Endothelial cell of umbilical vein (primary cell): ENCODE measurements around the gene TMEM184B. TPM values are rescaled to one million over a fixed set of nuclear protein-coding genes. Genes with fewer than 3 reads are reported as not detected.

ENCODE experiments used
- BruUV-seq: library from RNA; stranded (reverse); fragments of 400-500 nt; replicated peaks from 2 replicates; lab custom pipeline; 2021; lab: Mats Ljungman, UMichigan
- CTCF ChIA-PET: fragments of 300-600, 350-600 bp; sonication (Branson Sonifier 250); formaldehyde crosslinking; loops from one replicate; lab custom pipeline; 2021; ENCODE audit warnings: antibody characterized with exemption, inconsistent platforms; lab: Charles Lee
- POLR2A ChIA-PET: fragments of 300-600, 350-600 bp; sonication (Branson Sonifier 250); formaldehyde crosslinking; loops from one replicate; lab custom pipeline; 2021; ENCODE audit warnings: antibody characterized with exemption, inconsistent platforms; lab: Charles Lee
- DNase-seq: peaks from one replicate; pipeline ENCODE4 v3.0.0-alpha.2; 2011; ENCODE audit warnings: low read depth, low spot score
- FAIRE-seq: peaks from 2 replicates; lab custom pipeline; 2011; peaks lifted over from hg19 to GRCh38; lab: Jason Lieb, UNC
- H2AFZ ChIP-seq: 2 replicates; pipeline ENCODE4 v1.6.0; 2012; ENCODE audit warnings: low read depth, low read length, control low read depth, inconsistent platforms
- H3K27ac ChIP-seq: 2 replicates; pipeline ENCODE4 v1.5.1; 2011; ENCODE audit warnings: low read depth, mild to moderate bottlenecking, control low read depth, low read length, moderate library complexity; ENCODE audit not compliant: insufficient read depth
- H3K27me3 ChIP-seq, 2 experiments: 2 replicates each; pipeline versions ENCODE4 v1.6.0 to v1.6.1; 2011; ENCODE audit warnings: low read length in 2 of 2, mixed read lengths in 1 of 2; ENCODE audit not compliant: control insufficient read depth in 2 of 2, insufficient read depth in 2 of 2
- H3K36me3 ChIP-seq, 2 experiments: 2 replicates in 1 of 2; 3 replicates in 1 of 2; pipeline ENCODE4 v1.5.1; 2011; ENCODE audit warnings: low read length in 2 of 2, mild to moderate bottlenecking in 1 of 2, moderate library complexity in 1 of 2; ENCODE audit not compliant: control insufficient read depth in 2 of 2, insufficient read depth in 2 of 2; ENCODE audit errors: extremely low read depth in 1 of 2
- H3K4me1 ChIP-seq: 3 replicates; pipeline ENCODE4 v1.5.1; 2011; ENCODE audit warnings: mild to moderate bottlenecking, low read length; ENCODE audit not compliant: control insufficient read depth, insufficient read depth; ENCODE audit errors: extremely low read depth
- H3K4me2 ChIP-seq: 2 replicates; pipeline ENCODE4 v1.6.1; 2011; ENCODE audit warnings: low read length, control low read depth, mixed read lengths; ENCODE audit not compliant: insufficient read depth
- H3K4me3 ChIP-seq, 3 experiments: fragments of 200-600 bp in 1 of 3; sonication (generic), shearing (Covaris generic) in 1 of 3; replicated peaks in 1 of 3; 2 replicates each; pipeline ENCODE4 v1.5.1; 2011 to 2016; ENCODE audit warnings: control low read depth in 3 of 3, low read length in 3 of 3, mild to moderate bottlenecking in 2 of 3, inconsistent platforms in 1 of 3, low read depth in 1 of 3, moderate library complexity in 1 of 3; ENCODE audit not compliant: insufficient read depth in 1 of 3
- H3K79me2 ChIP-seq: 2 replicates; pipeline ENCODE4 v1.6.0; 2012; ENCODE audit warnings: low read length, inconsistent platforms; ENCODE audit not compliant: control insufficient read depth, insufficient read depth
- H3K9ac ChIP-seq: replicated peaks from 2 replicates; pipeline ENCODE3; 2011; ENCODE audit warnings: low read length, control low read depth; ENCODE audit not compliant: insufficient read depth; ENCODE audit errors: extremely low read depth
- H3K9me1 ChIP-seq: replicated peaks from 3 replicates; pipeline ENCODE4 v1.6.0; 2011; ENCODE audit warnings: mild to moderate bottlenecking, low read length; ENCODE audit not compliant: control insufficient read depth, insufficient read depth; ENCODE audit errors: extremely low read depth
- H3K9me3 ChIP-seq: replicated peaks from 2 replicates; pipeline ENCODE4 v1.5.1; 2012; ENCODE audit warnings: low read length, inconsistent platforms; ENCODE audit not compliant: control insufficient read depth, insufficient read depth
- H4K20me1 ChIP-seq: replicated peaks from 2 replicates; pipeline ENCODE3; 2011; ENCODE audit warnings: mild to moderate bottlenecking, low read length; ENCODE audit not compliant: control insufficient read depth, insufficient read depth; ENCODE audit errors: extremely low read depth
- EZH2 ChIP-seq: IDR thresholded peaks from 2 replicates; pipeline ENCODE4 v1.6.1; 2012; ENCODE audit warnings: borderline replicate concordance, low read depth, mild to moderate bottlenecking, moderate library complexity, low read length, inconsistent platforms; ENCODE audit not compliant: severe bottlenecking
- FOS ChIP-seq: IDR thresholded peaks from 2 replicates; pipeline ENCODE4 v1.6.1; 2011; ENCODE audit warnings: mild to moderate bottlenecking, low read length, moderate library complexity, borderline replicate concordance; ENCODE audit not compliant: insufficient read depth
- GATA2 ChIP-seq: IDR thresholded peaks from 2 replicates; pipeline ENCODE4 v1.7.0; 2011; ENCODE audit warnings: low read depth, mild to moderate bottlenecking, moderate library complexity, mixed read lengths, low read length; ENCODE audit not compliant: insufficient read length, insufficient read depth
- JUN ChIP-seq: IDR thresholded peaks from 2 replicates; pipeline ENCODE4 v1.6.1; 2011; ENCODE audit warnings: borderline replicate concordance, low read depth; ENCODE audit not compliant: insufficient read length, insufficient read depth
- MYC ChIP-seq: IDR thresholded peaks from one replicate; pipeline ENCODE4 v1.6.1; 2011; ENCODE audit warnings: mild to moderate bottlenecking, low read depth, low read length
- POLR2A ChIP-seq: IDR thresholded peaks from 2 replicates; pipeline ENCODE4 v1.6.1; 2012; ENCODE audit warnings: low read depth, mild to moderate bottlenecking, control low read depth, low read length
- POLR2AphosphoS5 ChIP-seq: IDR thresholded peaks from 2 replicates; pipeline ENCODE4 v1.6.1; 2012; ENCODE audit warnings: low read depth, mild to moderate bottlenecking, control low read depth, low read length, moderate library complexity; ENCODE audit not compliant: insufficient read depth
- dilution Hi-C: fragments of 300-500 bp; cut with MboI; formaldehyde crosslinking; loops from one replicate; pipeline ENCODE4 v1.15.0; 2019; ENCODE audit warnings: low sequenced_read_pairs; ENCODE audit not compliant: extremely low pct_ligation_motif_present
- intact Hi-C: fragments of 100-400 bp; cut with micrococcal nuclease; formaldehyde crosslinking; loops from one replicate; pipeline ENCODE4 v1.10.0; 2022
- polyA plus RNA-seq, 4 experiments: library from polyadenylated mRNA; depleted of rRNA in 3 of 4; stranded (reverse) in 3 of 4; unstranded in 1 of 4; fragments of >200 nt; gene quantifications; 2 replicates each; pipeline versions ENCODE4 v1.2.1 to v1.2.3, GENCODE V29; 2011 to 2012; ENCODE audit warnings: missing spikeins in 1 of 4
- total RNA-seq: library from RNA; stranded (reverse); gene quantifications from 2 replicates; pipeline ENCODE4 v1.2.3, GENCODE V29; 2021
- TF ChIP-seq, protein P1 (sequence below), 2 donors: IDR thresholded peaks; 1 replicate in 1 of 2; 2 replicates in 1 of 2; pipeline ENCODE4 v1.5.1; 2011; ENCODE audit warnings: low read length in 2 of 2, mild to moderate bottlenecking in 2 of 2, moderate library complexity in 2 of 2, control low read depth in 1 of 2, inconsistent platforms in 1 of 2, low read depth in 1 of 2; ENCODE audit not compliant: insufficient read depth in 1 of 2; ENCODE audit errors: extremely low read depth in 1 of 2
- TF ChIP-seq, protein P2 (sequence below): IDR thresholded peaks from 2 replicates; pipeline ENCODE4 v1.6.1; 2011; ENCODE audit not compliant: insufficient read depth, insufficient read length

The TMEM184B gene
- total and polyA plus RNA-seq, 2 donors (not counting 3 experiments of a cell fraction or from before 2014, with no cell fraction given): 72.5 to 96.6 TPM

DNA sequence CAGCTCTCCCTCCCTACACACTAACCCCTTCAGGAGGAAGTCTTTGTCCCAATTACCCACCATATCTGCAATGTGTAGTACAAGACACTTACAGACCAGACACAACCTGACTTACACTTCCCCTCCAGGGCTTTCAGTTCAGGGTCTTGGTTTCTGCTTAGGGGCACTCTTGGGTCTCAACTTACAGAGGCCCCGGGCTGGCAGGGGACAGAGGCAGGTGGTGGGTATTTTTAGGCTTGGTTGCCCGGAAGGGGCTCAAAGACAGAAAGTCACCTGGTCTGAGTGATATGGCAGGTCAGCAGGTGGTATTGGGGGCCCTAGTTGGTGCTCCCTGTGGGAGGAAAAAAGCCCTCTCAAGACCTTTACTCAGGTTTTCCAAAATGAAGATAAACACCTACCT lies 3.4 kb upstream of the TMEM184B start:
- intact Hi-C loops (no loop called here), dilution Hi-C loops (no loop called here)
- Histone ChIP-seq H3K4me1 (peaks cover 14% of the 10 kb centered on the region), H3K4me3 (no peak overlapping the region), H2AFZ (no peak overlapping the region), H4K20me1 (no peaks in the 10 kb centered on the region), H3K4me2 (no peak overlapping the region), H3K9ac (no peak overlapping the region), H3K9me1 (no peaks in the 10 kb centered on the region), H3K79me2 (peaks cover 15% of the 10 kb centered on the region), H3K36me3 (no peaks in the 10 kb centered on the region), H3K27me3 (peaks cover 0 to 3% of the 10 kb centered on the region in 2 experiments), H3K9me3 (no peaks in the 10 kb centered on the region), H3K27ac (no peak overlapping the region)
- DNase-seq (no peak), FAIRE-seq (no peak)
- ChIA-PET POLR2A (no interaction called here), CTCF (no interaction called here)
- TF ChIP-seq, protein P1, sequence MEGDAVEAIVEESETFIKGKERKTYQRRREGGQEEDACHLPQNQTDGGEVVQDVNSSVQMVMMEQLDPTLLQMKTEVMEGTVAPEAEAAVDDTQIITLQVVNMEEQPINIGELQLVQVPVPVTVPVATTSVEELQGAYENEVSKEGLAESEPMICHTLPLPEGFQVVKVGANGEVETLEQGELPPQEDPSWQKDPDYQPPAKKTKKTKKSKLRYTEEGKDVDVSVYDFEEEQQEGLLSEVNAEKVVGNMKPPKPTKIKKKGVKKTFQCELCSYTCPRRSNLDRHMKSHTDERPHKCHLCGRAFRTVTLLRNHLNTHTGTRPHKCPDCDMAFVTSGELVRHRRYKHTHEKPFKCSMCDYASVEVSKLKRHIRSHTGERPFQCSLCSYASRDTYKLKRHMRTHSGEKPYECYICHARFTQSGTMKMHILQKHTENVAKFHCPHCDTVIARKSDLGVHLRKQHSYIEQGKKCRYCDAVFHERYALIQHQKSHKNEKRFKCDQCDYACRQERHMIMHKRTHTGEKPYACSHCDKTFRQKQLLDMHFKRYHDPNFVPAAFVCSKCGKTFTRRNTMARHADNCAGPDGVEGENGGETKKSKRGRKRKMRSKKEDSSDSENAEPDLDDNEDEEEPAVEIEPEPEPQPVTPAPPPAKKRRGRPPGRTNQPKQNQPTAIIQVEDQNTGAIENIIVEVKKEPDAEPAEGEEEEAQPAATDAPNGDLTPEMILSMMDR (IDR thresholded peaks at IDR 0.05; ENCODE audit: extremely low read depth in 1 of 2, insufficient read depth in 1 of 2, low read depth in 1 of 2, low read length in 2 of 2): no peak
- TF ChIP-seq MYC: no peak
- TF ChIP-seq, protein P2, sequence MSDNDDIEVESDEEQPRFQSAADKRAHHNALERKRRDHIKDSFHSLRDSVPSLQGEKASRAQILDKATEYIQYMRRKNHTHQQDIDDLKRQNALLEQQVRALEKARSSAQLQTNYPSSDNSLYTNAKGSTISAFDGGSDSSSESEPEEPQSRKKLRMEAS: no peak
- TF ChIP-seq FOS: no peak
- TF ChIP-seq JUN: no peak
- no peak for TF ChIP-seq EZH2
- TF ChIP-seq POLR2A: no peak
- TF ChIP-seq GATA2: no peak
- TF ChIP-seq POLR2AphosphoS5: no peak
- no TSS peak for BruUV-seq
